ACC112 (cell line): ENCODE results near the gene B3GALNT1.

ENCODE experiments used
- H2AFZ ChIP-seq: fragments of 200-600 bp; sonication (generic); one replicate; pipeline ENCODE4 v1.6.0; 2017; ENCODE audit warnings: antibody characterized with exemption, low read length; ENCODE audit not compliant: unreplicated experiment
- H3K27ac ChIP-seq: fragments of 200-600 bp; sonication (generic); 2 replicates; pipeline ENCODE4 v1.5.1; 2014; ENCODE audit warnings: low read depth, mild to moderate bottlenecking, antibody characterized with exemption, low read length, moderate library complexity
- H3K27me3 ChIP-seq: fragments of 200-600 bp; sonication (generic); 2 replicates; pipeline ENCODE4 v1.6.1; 2014; ENCODE audit warnings: mild to moderate bottlenecking, antibody characterized with exemption, low read length, moderate library complexity, mixed read lengths; ENCODE audit not compliant: insufficient read depth
- H3K36me3 ChIP-seq: fragments of 200-600 bp; sonication (generic); 2 replicates; pipeline ENCODE4 v1.6.1; 2016; ENCODE audit warnings: mild to moderate bottlenecking, antibody characterized with exemption, low read length, moderate library complexity, mixed read lengths; ENCODE audit not compliant: insufficient read depth
- H3K4me1 ChIP-seq: fragments of 200-600 bp; sonication (generic); one replicate; pipeline ENCODE4 v1.6.1; 2016; ENCODE audit warnings: low read length, mixed read lengths; ENCODE audit not compliant: insufficient read depth, unreplicated experiment, control insufficient read depth
- H3K4me3 ChIP-seq: fragments of 200-600 bp; sonication (generic); 2 replicates; pipeline ENCODE4 v1.5.1; 2014; ENCODE audit warnings: mild to moderate bottlenecking, low read depth, low read length
- H3K79me2 ChIP-seq: fragments of 200-600 bp; sonication (generic); one replicate; pipeline ENCODE4 v1.6.0; 2016; ENCODE audit warnings: low read length; ENCODE audit not compliant: control insufficient read depth, unreplicated experiment, insufficient read depth

The B3GALNT1 gene, protein sequence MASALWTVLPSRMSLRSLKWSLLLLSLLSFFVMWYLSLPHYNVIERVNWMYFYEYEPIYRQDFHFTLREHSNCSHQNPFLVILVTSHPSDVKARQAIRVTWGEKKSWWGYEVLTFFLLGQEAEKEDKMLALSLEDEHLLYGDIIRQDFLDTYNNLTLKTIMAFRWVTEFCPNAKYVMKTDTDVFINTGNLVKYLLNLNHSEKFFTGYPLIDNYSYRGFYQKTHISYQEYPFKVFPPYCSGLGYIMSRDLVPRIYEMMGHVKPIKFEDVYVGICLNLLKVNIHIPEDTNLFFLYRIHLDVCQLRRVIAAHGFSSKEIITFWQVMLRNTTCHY

DNA sequence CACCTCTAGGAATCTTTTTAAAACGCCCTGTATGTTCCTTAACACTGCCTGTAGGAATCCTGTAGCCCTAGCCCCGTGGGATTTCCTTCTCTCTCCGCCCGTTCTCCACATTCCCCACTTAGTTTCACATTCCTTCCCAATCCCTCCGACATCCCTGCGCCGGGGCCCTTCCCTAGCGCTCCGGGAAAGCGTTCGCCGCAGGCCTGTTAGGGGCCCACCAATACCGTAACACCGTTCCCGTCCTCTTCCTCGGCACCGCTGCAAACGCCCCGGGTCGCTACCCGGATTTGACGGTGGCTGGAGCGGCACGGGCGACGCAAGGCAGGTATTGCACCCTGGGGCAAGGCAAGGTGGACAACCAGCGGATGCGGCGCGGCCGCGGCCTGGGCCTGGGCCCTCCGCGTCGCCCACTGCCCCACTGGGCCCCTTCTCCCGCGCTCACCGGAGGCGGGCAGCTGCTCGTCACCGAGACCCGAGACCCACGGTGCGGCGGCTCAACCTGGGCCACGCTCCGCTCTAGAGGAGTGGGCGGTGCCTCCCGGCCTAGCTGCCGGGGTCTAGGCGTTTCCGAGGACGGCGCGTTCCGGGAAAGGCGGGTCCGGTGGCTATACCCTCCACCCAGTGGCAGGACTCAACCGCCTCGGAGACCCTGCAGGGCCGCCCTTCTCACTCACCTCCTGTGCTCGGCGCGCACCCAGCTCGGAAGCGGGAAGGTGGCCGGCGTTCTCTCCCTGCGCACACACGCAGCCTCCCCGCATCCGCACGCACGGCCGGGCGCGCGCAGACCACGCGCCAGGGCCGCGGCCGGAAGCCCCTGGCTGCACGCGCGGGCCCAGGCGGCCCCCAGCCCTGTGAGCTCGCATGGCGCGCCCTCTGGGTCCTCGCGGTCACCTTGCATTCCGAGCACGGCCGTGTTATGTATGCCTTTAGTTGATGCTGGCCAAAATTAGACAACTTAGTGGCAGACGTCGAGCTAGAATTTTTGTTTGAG, at the start of gene B3GALNT1:
TSS of gene B3GALNT1 (minus strand) at position 789 of the 991 bp plus-strand sequence. CDS start 18,595 bp downstream, outside the sequence.
- Histone ChIP-seq H3K4me1 (peaks cover 24% of the 10 kb centered on the region), H3K4me3 (peak within 1 kb of the TSS; percentile 81), H3K79me2 (no peaks in the 10 kb centered on the region), H3K27me3 (no peaks in the 10 kb centered on the region), H2AFZ (peak within 1 kb of the TSS; percentile 90), H3K36me3 (peaks cover 9% of the 10 kb centered on the region), H3K27ac (no peak within 1 kb of the TSS)

DNA sequence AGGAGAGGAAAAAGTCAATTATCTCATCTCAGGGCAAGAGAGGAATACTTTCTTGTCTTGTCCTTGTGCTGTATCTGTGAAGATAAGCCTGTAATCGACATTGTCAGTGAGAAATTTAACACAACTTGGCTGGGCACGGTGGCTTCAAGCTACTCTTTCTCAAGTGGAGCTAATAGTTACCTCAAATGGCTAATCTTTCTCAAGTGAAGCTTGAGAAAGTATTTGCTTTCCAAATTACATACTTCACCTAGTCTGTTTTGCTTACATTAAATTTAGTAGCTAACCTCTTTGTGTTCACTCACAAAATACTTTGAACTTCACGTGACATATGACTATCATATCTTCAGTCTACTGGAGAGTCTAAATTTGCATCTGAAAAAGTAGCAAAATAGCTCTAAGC, 48.3 kb upstream of the B3GALNT1 start:
- no peak overlapping the region for H3K27ac ChIP-seq
- no peaks in the 10 kb centered on the region for H3K79me2 ChIP-seq
- H3K4me3 ChIP-seq, result no peak overlapping the region

DNA sequence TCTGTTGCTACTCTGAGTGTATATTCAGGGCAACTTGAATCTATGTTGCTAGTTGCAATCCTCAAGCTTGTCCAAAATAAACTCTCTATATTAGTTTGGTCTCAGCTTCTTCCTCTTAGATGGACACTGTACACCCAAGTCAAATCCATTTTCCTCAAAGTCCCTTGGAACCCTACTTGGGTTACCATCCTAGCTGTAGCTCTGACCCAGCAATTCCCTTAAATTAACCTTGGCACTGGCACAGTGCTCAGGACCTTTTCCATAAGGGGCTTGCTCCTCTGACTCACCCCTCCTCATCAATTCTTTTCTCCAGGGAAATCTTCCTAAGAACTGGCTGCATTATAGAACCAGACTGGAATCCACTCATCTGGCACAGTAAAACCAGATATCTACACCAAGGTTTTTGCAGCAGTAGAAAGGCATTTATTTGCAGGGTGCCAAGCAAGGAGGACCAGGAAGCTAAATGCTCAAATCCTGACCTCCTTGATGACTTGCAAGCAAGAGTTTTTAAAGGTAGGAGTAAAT, 44.9 kb upstream of the B3GALNT1 start:
- no peaks in the 10 kb centered on the region for H3K79me2 ChIP-seq
- no peak overlapping the region for H2AFZ ChIP-seq
- peak overlapping the region; percentile 78 for H3K27ac ChIP-seq
- no peaks in the 10 kb centered on the region for H3K36me3 ChIP-seq
- peak overlapping the region; percentile 53; the same call in 1 of the 2 replicates for H3K4me3 ChIP-seq
- H3K27me3 ChIP-seq, result no peaks in the 10 kb centered on the region
- peaks cover 27% of the 10 kb centered on the region for H3K4me1 ChIP-seq

More for the DNA sequence above, 48.3 kb upstream of the B3GALNT1 start:
- Histone ChIP-seq H3K36me3 (no peaks in the 10 kb centered on the region), H2AFZ (no peak overlapping the region), H3K27me3 (no peaks in the 10 kb centered on the region), H3K4me1 (peaks cover 24% of the 10 kb centered on the region)

DNA sequence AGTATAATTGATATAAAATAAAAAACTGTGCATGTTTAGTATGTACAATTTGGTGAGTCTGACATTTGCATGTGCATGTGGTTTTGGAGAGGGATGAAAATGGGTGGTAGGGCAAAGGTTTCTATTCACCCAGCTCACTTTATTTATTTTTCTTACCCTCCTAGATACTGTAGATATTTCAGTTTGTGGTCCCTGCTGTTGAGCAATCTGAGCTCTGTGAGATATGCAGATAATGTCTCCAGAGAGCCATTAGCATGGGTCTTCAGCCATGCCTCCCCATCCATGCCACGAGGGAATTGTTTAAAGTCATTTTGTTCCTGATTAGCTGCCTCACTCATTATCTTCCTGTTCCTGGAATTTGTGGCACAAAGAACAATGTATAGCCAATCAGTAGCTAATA, 44.4 kb upstream of the B3GALNT1 start:
- H3K4me3 ChIP-seq, result peak overlapping the region; percentile 53
- H3K27ac ChIP-seq, result peak overlapping the region; percentile 78
- H3K4me1 ChIP-seq, result peaks cover 27% of the 10 kb centered on the region
- no peaks in the 10 kb centered on the region for H3K27me3 ChIP-seq
- no peaks in the 10 kb centered on the region for H3K79me2 ChIP-seq
- no peak overlapping the region for H2AFZ ChIP-seq
- no peaks in the 10 kb centered on the region for H3K36me3 ChIP-seq

DNA sequence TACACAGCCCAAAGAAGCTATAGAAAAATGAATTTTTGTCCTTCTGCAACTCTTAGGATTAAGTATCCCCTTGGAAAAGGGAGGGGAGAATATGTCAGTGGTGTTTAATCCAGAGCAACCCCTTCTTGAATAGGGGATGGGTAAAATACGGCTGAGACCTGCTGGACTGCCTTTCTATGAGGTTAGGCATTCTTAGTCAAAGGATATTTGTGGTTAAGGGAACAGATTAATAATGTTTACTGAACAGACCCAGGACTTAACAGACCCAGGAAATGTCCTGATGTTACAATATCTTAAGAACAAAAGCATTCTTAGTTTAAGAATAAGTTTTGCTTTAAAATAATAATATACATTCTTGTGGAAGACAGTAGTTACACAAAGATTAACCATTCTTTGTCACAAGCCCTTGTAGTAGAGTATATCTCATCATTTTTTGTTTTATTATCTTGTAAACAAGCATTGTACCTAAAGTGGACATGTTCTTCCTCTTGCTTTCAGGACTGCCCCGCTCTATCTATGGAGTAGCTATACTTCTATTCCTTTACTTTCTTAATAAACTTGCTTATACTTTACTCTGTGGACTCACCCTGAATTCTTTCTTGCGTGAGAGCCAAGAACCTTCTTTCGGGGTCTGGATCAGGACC, 43.8 kb upstream of the B3GALNT1 start:
- Histone ChIP-seq H2AFZ (no peak overlapping the region), H3K27ac (peak overlapping the region; percentile 66), H3K36me3 (no peaks in the 10 kb centered on the region), H3K4me3 (peak overlapping the region; percentile 27), H3K4me1 (peaks cover 27% of the 10 kb centered on the region), H3K79me2 (no peaks in the 10 kb centered on the region), H3K27me3 (no peaks in the 10 kb centered on the region)

DNA sequence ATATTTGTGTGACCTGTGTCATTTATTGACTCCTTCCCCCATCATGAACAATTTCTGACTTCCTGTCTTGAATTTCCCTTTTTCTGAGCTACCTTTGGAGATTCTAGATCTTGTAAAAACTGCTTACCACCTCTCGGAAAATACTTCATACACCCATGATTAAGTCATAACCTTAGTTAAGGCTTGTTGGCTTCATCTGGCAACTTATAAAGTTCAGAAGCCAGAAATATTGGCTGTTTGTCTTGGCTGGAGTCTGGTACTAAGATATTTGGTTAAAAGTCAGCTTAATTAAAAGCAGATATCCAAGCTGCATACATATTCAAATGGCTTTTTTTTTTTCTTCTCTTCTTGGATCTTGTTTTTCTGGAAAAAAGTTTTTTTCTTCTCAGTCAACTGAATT, 37.3 kb upstream of the B3GALNT1 start:
- Histone ChIP-seq H3K27me3 (no peaks in the 10 kb centered on the region), H2AFZ (no peak overlapping the region), H3K79me2 (no peaks in the 10 kb centered on the region), H3K36me3 (no peaks in the 10 kb centered on the region), H3K4me1 (no peaks in the 10 kb centered on the region), H3K27ac (no peak overlapping the region), H3K4me3 (no peak overlapping the region)

DNA sequence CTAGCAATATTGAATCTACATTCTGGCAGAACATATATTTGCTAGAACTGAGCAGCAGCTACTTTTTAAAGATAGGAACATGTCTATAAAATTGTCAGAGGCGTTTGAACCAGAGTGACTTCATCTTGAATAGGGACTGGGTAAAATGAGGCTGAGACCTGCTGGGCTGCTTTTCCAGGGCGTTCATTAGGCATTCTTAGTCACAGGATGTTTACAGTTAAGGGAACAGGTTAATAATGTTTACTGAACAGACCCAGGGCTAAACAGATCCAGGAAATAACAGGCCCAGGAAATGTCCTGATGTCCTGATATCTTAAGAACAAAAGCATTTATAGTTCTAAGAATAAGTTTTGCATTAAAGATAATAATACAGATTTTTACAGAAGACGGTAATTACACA, 34.5 kb upstream of the B3GALNT1 start:
- Histone ChIP-seq H3K27me3 (no peaks in the 10 kb centered on the region), H3K36me3 (no peaks in the 10 kb centered on the region)

DNA sequence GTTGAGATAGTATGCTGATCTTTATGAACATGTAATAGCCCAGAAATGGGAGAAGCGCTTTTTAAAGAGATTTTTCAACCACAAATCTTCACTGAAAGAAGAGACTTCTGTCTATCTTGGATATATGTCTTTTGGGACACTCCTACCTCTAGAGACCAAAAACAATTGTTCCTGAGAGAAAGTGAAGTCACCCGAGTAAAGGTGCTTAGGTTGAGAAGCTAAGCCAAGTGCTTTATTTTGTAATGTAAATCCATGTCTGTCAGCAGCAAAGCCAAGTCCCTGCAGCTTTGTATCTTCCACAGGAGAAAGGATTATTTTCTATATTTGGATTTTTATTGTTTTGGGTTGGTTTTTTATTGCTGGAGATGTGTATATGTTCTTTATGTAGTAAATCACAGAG, 32.1 kb upstream of the B3GALNT1 start:
- Histone ChIP-seq H3K4me1 (no peaks in the 10 kb centered on the region), H3K4me3 (no peak overlapping the region), H3K36me3 (no peaks in the 10 kb centered on the region), H3K27me3 (no peaks in the 10 kb centered on the region), H2AFZ (no peak overlapping the region), H3K79me2 (no peaks in the 10 kb centered on the region), H3K27ac (no peak overlapping the region)

More for the DNA sequence above, 34.5 kb upstream of the B3GALNT1 start:
- H3K79me2 ChIP-seq, result no peaks in the 10 kb centered on the region
- H3K4me1 ChIP-seq, result no peaks in the 10 kb centered on the region
- no peak overlapping the region for H2AFZ ChIP-seq
- H3K4me3 ChIP-seq, result no peak overlapping the region
- no peak overlapping the region for H3K27ac ChIP-seq

DNA sequence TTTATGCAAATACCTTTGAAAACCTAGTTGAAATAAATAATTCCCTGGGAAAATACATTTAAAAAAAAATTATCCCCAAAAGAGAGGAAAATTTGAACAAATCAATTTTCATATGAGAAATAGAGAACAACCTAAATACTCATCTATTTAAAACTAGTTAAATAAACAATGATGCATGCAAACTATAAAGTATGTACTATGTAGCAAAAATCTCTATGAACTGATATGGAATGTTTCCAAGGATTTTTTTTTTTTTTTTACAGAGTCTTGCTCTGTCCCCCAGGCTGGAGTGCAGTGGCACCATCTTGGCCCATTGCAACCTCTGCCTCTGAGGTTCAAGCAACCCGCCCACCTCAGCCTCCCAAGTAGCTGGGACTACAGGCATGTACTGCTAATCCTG, 27.2 kb upstream of the B3GALNT1 start:
- no peaks in the 10 kb centered on the region for H3K36me3 ChIP-seq

DNA sequence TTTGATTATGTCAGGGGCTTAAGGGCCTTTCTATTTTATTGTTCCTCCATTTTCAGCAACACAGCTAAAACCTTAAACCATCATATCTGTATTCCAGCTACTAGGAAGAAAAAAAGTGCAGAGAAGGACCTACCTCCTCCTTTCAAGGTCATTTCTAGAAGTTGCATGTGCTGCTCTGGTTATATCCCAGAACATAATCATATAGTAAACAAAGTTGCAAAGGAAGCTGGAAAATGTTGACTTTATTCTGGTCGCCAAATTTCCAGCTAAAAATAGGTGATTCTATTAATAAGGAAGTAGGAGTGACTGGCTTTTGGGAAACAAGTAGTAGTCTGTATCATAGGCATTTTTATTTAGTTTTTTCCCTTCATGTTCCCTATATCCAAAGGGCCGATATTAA, 21.3 kb upstream of the B3GALNT1 start:
- no peak overlapping the region for H2AFZ ChIP-seq
- H3K4me3 ChIP-seq, result no peak overlapping the region
- no peak overlapping the region for H3K27ac ChIP-seq
- H3K79me2 ChIP-seq, result no peaks in the 10 kb centered on the region
- no peaks in the 10 kb centered on the region for H3K27me3 ChIP-seq
- H3K36me3 ChIP-seq, result no peaks in the 10 kb centered on the region
- no peaks in the 10 kb centered on the region for H3K4me1 ChIP-seq

More for the DNA sequence above, 27.2 kb upstream of the B3GALNT1 start:
- no peaks in the 10 kb centered on the region for H3K27me3 ChIP-seq
- H3K4me1 ChIP-seq, result no peaks in the 10 kb centered on the region
- H3K4me3 ChIP-seq, result no peak overlapping the region
- H3K27ac ChIP-seq, result no peak overlapping the region
- no peak overlapping the region for H2AFZ ChIP-seq
- no peaks in the 10 kb centered on the region for H3K79me2 ChIP-seq
